Activated naive CD4-positive, alpha-beta T cell treated with anti-CD3 and anti-CD28 coated beads, Interleukin-2, amount 50 U/mL, for 24 hours (primary cell): Measurements from ENCODE around the gene AK9.

Experiments
- H3K27ac Mint-ChIP-seq: one replicate; pipeline ENCODE4 v1.8.0; 2021; ENCODE audit warnings: mild to moderate bottlenecking, mixed read lengths
- H3K27me3 Mint-ChIP-seq: one replicate; pipeline ENCODE4 v1.8.0; 2021; ENCODE audit warnings: mixed read lengths
- H3K36me3 Mint-ChIP-seq: one replicate; pipeline ENCODE4 v1.8.0; 2021; ENCODE audit warnings: mixed read lengths
- H3K4me1 Mint-ChIP-seq: one replicate; pipeline ENCODE4 v1.8.0; 2021; ENCODE audit warnings: mixed read lengths
- H3K4me3 Mint-ChIP-seq: one replicate; pipeline ENCODE4 v1.8.0; 2021; ENCODE audit warnings: mild to moderate bottlenecking, mixed read lengths
- H3K9me3 Mint-ChIP-seq: one replicate; pipeline ENCODE4 v1.8.0; 2021; ENCODE audit warnings: mixed read lengths

The AK9 gene

DNA sequence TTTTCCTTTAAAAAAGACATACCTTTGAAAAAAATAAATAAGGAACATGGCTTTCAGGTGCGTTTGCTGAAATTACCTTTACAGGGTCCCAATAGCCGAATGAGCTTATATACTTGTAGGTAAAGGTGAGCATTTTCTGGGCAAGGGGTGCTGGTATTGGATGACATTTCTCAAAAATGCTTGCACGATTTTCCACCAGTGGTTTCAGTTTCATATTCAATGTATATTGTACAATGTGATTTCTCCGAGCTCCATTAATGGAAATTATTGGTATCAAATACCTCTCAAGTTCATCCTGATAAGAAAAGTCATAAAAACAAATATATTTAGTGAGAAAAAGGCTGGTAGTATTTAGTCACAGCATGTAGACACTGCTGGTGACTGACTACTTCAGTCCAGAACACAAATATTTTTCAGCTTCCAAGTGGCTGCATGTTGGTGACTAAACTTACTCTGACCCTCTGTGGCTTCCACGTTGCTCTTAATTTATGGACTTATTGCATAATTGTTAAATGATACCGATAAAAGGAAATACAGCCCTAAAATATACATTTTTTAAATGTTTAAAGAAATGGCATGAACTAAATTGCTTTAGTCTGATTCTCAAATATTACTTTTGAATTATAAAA is 175.1 kb downstream of the AK9 start:
- H3K27ac Mint-ChIP-seq: peak overlapping the region; percentile 18
- peak overlapping the region; percentile 78 for H3K4me3 Mint-ChIP-seq
- peaks cover 30% of the 10 kb centered on the region for H3K4me1 Mint-ChIP-seq

DNA sequence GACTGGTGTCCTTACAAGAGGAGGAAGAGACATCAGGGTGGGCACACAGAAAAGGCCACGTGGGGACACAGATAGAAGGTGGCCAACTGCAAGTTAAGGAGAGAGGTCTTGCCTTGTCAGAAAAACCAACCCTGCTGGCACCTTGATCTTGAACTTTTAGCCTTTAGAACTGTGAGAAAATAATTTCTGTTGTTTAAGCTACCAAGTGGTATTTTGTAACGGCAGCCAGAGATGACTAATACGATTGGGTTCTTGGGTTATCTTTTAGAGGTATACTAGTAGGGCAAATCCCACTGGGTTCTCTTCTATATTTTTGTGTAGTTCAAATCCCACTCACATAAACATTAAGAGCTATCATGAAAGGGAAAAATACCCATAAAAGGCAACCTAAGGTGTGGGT is 176.1 kb downstream of the AK9 start:
- Mint-ChIP-seq H3K4me1 (peaks cover 30% of the 10 kb centered on the region), H3K9me3 (no peaks in the 10 kb centered on the region), H3K36me3 (peaks cover 2% of the 10 kb centered on the region), H3K27me3 (no peaks in the 10 kb centered on the region), H3K4me3 (peak overlapping the region; percentile 78), H3K27ac (peak overlapping the region; percentile 66)

More for the DNA sequence above, 175.1 kb downstream of the AK9 start:
- Mint-ChIP-seq H3K27me3 (no peaks in the 10 kb centered on the region), H3K36me3 (peaks cover 2% of the 10 kb centered on the region), H3K9me3 (no peaks in the 10 kb centered on the region)

DNA sequence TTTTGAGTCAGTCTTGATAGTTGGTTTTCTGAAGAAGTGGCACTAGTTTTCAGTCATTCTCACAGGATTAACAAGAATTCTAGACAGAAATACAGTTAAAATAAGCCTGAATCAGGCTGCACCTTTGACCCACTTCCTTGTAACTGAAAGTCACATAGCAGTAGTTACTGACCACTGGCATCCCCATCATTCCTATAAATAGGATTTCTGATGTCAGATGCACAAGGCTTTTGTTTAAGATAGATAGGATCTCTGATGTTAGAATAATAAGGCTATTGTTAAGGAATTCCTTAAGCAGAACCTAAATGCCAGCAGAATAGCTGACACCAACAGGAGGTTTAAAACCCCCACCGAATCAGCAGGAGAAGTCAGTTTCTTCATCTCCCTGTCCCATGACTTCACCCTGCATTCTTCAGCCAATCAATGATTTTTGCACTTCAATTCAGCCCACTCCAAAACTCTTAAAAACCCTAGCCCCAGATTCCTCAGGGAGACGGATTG is 177.4 kb downstream of the AK9 start:
- peaks cover 30% of the 10 kb centered on the region for H3K4me1 Mint-ChIP-seq
- peak overlapping the region; percentile 71 for H3K27ac Mint-ChIP-seq
- H3K4me3 Mint-ChIP-seq: no peak overlapping the region
- no peaks in the 10 kb centered on the region for H3K27me3 Mint-ChIP-seq
- H3K36me3 Mint-ChIP-seq: peaks cover 2% of the 10 kb centered on the region
- H3K9me3 Mint-ChIP-seq: no peaks in the 10 kb centered on the region

DNA sequence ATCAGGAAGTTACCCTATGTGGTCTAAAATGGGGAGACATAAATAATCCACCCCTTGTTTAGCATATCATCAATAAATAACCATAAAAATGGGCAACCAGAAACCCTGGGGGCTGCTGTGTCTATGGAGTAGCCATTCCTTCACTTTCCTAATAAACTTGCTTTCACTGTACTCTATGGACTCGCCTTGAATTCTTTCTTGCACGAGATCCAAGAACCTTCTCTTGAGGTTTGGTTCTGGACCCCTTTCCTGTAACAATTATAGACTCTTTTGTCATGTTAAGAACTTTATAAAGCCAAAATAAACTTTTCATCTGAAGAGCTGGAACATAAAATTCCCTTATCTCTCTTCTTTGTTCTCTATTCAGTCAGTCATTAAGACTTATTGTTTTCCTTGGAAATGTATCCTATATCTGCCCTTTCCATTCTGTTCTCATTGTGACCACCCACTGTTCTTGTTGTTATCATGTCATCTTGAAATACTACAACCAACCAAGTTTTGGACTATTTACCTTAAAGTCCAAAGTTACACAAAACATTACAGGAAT is 178.7 kb downstream of the AK9 start:
- Mint-ChIP-seq H3K27me3 (no peaks in the 10 kb centered on the region), H3K4me3 (no peak overlapping the region), H3K27ac (no peak overlapping the region), H3K4me1 (peaks cover 28% of the 10 kb centered on the region), H3K9me3 (no peaks in the 10 kb centered on the region), H3K36me3 (peaks cover 2% of the 10 kb centered on the region)

DNA sequence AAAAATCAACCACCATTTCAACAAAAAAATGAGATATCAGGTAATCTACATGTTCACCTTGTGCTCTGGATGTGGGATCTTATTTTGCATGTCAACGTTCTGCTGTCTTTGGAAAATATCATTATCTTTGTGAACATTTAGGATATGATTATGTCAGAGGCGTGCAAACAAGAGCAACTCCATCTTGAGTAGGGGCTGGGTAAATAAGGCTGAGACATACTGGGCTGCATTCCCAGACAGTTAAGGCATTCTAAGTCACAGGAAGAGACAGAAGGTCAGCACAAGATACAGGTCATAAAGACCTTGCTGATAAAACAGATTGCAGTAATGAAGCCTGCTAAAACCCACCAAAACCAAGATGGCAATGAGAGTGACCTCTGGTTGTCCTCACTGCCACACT is 179.2 kb downstream of the AK9 start:
- H3K36me3 Mint-ChIP-seq: peaks cover 2% of the 10 kb centered on the region
- H3K4me3 Mint-ChIP-seq: no peak overlapping the region
- no peaks in the 10 kb centered on the region for H3K9me3 Mint-ChIP-seq
- peaks cover 24% of the 10 kb centered on the region for H3K4me1 Mint-ChIP-seq
- H3K27ac Mint-ChIP-seq: no peak overlapping the region
- no peaks in the 10 kb centered on the region for H3K27me3 Mint-ChIP-seq

DNA sequence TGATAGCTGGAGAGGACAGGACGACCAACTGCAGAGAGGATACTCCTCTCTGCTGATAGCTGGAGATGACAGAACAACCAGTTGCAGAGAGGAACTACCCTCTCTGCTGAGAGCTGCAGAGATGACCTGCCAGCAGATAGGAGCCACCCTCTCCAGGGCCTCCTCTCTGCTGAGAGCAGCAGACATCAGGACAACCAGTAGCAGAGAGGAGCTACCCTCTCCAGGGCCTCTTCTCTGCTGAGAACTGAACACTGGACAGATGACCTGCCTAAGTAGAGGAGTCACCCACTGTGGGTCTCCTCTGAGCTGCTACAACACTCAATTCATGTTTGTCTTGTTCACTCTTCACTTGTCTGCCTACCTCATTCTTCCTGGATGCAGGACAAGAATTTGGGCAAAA is 180.6 kb downstream of the AK9 start:
- H3K27me3 Mint-ChIP-seq: no peaks in the 10 kb centered on the region
- H3K4me1 Mint-ChIP-seq: peaks cover 11% of the 10 kb centered on the region
- H3K36me3 Mint-ChIP-seq: peaks cover 2% of the 10 kb centered on the region
- no peak overlapping the region for H3K27ac Mint-ChIP-seq
- no peaks in the 10 kb centered on the region for H3K9me3 Mint-ChIP-seq
- H3K4me3 Mint-ChIP-seq: no peak overlapping the region

DNA sequence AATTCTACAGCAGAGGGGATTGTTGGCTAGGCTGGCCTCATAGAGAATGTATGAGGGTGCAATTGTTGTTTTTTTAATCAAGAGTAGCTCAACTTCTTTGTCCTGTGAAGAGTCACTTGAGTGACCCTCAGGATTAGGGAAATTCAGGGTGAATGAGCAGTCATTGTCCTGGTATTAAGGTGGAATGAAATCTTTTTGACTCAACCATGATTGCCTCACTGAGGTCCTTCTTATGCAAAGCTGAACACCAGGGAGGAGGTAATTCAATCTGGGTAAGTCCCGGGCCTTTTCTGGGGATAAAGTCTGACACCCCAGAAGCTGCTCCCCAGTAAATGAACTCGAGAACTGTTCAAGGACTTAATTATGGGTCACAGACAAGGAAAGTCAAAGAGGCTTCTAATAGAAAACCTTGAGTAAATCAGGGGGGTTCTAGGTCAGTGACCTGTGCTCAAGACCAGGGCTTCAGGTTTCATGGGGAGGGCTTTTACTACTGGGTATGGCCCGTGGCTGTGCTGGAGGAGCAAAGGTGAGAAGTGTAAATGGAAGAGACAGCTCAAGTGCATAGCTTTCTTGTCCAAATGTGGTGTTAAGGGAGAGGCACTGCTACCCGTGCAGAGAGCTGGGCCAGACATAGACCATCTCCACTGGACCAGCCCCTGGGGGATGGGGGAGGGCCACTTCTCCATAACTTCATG is 182.7 kb downstream of the AK9 start:
- H3K4me1 Mint-ChIP-seq: peaks cover 3% of the 10 kb centered on the region
- no peaks in the 10 kb centered on the region for H3K36me3 Mint-ChIP-seq
- no peak overlapping the region for H3K27ac Mint-ChIP-seq
- no peaks in the 10 kb centered on the region for H3K27me3 Mint-ChIP-seq
- no peak overlapping the region for H3K4me3 Mint-ChIP-seq
- H3K9me3 Mint-ChIP-seq: no peaks in the 10 kb centered on the region

DNA sequence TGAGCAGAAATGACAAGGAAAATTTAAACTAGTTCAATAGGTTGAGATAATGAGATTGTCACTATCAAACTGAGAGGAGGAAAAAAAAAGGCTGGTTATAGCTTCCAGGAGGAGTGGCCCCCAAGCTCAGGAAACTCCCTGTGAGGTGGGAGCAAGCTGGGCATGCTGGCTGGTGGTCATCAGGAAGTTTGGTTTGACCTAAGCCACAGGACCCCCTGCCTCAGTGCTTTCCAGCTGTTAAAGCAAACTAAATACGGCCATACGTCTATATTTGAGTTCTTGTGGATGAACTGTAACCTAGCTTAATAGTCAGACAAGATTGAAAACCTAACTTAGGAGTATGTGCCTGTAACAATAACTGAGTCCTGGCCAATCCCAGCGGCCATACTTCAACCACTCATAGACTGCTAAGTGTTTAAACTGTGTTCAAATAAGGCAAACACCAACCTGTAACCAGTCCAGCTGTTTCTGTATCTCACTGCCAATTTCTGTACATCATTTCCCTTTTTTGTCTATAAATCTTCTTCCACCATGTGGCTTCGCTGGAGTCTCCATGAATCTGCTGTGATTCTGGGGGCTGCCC is 183.4 kb downstream of the AK9 start:
- Mint-ChIP-seq H3K36me3 (no peaks in the 10 kb centered on the region), H3K27ac (no peak overlapping the region), H3K9me3 (no peaks in the 10 kb centered on the region), H3K4me3 (no peak overlapping the region), H3K4me1 (peaks cover 3% of the 10 kb centered on the region), H3K27me3 (no peaks in the 10 kb centered on the region)

DNA sequence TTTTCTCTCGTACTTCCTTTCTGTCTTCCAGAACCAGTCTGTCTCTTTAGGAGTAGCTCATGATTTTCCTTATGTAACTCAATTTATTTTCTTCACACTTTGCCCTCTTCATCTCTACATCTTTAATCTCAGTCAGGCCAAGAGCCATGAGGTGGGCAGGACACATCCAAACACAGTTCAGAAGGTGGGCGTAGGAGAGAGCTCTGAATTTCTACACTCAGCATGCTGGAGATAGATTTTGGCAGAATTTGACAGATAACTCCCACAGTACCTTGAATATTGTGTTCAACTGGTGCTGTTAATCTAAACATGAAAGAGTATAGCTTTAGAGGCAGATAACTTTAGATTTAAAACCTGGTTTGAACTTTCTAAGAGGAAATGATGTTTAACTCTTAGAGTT is 184.2 kb downstream of the AK9 start:
- no peak overlapping the region for H3K27ac Mint-ChIP-seq
- no peaks in the 10 kb centered on the region for H3K36me3 Mint-ChIP-seq
- no peak overlapping the region for H3K4me3 Mint-ChIP-seq
- no peaks in the 10 kb centered on the region for H3K27me3 Mint-ChIP-seq
- H3K9me3 Mint-ChIP-seq: no peaks in the 10 kb centered on the region
- H3K4me1 Mint-ChIP-seq: peaks cover 3% of the 10 kb centered on the region

DNA sequence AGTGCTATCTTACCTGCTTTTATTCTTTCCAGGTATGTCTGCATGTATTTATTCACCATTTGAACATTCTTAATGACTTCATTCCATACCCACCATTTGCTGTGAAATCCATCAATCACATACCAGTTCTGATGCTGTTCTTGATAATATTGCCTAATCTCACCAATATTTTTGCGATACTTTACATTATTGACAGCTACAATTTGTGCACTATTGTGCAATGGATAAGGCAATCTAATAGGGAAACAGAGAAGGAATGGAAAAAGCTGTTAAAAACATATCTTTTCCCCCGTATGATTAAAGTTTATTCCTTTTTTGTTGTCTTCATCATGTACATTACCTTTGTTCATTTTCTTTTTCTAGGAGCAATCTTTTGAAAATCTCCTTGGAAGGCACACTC is 184.7 kb downstream of the AK9 start:
- H3K27me3 Mint-ChIP-seq: no peaks in the 10 kb centered on the region
- no peaks in the 10 kb centered on the region for H3K36me3 Mint-ChIP-seq
- H3K9me3 Mint-ChIP-seq: no peaks in the 10 kb centered on the region
- H3K4me3 Mint-ChIP-seq: no peak overlapping the region
- no peak overlapping the region for H3K27ac Mint-ChIP-seq
- H3K4me1 Mint-ChIP-seq: peaks cover 3% of the 10 kb centered on the region

DNA sequence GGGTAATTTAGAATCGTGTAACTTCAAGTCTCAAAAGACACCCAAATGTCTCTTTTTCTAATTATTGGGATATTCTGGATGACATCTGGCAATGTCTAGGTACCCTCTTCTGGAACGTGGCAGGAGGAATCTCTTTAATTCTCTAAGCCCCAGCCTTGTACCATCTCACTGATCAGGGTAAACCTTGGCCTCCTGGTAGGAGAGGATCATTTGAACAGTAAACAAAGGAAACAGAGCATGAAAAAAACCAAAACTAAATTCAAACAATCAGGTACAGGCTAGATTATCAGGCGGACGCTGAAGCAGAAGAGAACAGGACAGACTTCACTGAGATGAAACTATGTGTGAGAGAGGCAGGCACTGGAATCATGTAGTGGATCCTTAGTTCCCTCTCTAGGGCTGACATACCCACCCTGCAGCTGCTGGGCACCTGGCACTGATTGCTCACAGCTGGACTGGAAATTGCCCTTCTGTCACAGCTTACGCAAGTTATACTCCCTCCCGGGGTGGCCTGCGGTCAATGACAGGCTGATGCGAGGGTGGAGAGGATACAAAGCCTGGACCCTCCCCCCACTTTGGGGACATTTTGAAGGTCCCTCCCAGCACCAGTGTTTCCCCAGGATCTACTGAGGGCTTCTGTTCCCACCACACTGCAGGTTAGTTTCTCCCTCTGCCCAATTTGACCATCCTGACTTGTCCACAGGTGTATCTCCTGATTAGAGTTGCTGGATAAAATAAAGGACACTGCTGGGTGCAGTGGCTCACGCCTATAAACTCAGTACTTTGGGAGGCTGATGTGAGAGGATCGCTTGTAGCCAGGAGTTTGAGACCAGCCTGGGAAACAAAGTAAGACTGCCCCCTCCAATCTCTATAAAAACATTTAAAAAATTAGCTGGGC is 187.4 kb downstream of the AK9 start:
- Mint-ChIP-seq H3K27me3 (no peaks in the 10 kb centered on the region), H3K4me1 (peaks cover 3% of the 10 kb centered on the region), H3K9me3 (no peaks in the 10 kb centered on the region), H3K27ac (no peak overlapping the region), H3K36me3 (no peaks in the 10 kb centered on the region), H3K4me3 (no peak overlapping the region)

DNA sequence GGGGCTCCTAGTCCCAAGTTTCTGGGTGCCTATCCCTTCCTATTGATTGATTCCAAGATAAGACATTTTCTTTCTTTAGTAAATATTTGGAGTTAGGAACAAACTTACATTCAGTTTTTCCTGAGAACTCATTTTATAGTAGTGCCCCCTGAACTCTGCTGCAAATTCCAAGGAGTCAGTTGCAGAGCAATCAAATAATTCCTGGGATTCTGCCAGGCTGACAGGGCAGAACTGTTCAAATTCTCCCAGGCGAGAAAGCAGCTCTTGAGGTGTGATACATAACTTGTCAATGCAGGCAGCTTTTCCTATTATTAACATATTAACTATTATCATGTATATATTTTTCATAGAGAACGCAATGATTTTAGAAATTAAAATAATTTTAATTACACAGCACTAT is 192.1 kb downstream of the AK9 start:
- Mint-ChIP-seq H3K4me3 (no peak overlapping the region), H3K9me3 (no peaks in the 10 kb centered on the region), H3K27me3 (no peaks in the 10 kb centered on the region), H3K27ac (no peak overlapping the region), H3K36me3 (no peaks in the 10 kb centered on the region), H3K4me1 (peaks cover 14% of the 10 kb centered on the region)

DNA sequence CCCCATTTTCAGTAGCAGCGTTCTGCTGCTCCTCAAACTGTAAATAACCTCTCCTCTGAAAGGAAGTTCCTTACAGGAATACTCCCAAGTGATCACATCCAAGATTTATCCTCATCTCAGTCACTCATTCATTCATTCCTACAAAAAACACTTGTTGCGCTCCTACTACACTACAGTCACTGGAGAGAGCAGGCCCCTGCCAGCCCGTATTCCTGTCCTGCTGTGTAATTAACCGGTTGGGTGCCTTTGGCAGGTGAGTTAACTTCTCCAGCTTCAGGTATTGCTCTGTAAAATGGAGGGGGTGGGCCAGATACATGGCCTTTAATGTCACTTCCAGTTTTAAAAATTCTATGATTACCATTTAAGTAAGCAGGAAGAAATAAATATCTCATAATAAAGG is 192.9 kb downstream of the AK9 start:
- no peaks in the 10 kb centered on the region for H3K9me3 Mint-ChIP-seq
- H3K36me3 Mint-ChIP-seq: no peaks in the 10 kb centered on the region
- no peaks in the 10 kb centered on the region for H3K27me3 Mint-ChIP-seq
- no peak overlapping the region for H3K4me3 Mint-ChIP-seq
- peaks cover 17% of the 10 kb centered on the region for H3K4me1 Mint-ChIP-seq
- no peak overlapping the region for H3K27ac Mint-ChIP-seq

DNA sequence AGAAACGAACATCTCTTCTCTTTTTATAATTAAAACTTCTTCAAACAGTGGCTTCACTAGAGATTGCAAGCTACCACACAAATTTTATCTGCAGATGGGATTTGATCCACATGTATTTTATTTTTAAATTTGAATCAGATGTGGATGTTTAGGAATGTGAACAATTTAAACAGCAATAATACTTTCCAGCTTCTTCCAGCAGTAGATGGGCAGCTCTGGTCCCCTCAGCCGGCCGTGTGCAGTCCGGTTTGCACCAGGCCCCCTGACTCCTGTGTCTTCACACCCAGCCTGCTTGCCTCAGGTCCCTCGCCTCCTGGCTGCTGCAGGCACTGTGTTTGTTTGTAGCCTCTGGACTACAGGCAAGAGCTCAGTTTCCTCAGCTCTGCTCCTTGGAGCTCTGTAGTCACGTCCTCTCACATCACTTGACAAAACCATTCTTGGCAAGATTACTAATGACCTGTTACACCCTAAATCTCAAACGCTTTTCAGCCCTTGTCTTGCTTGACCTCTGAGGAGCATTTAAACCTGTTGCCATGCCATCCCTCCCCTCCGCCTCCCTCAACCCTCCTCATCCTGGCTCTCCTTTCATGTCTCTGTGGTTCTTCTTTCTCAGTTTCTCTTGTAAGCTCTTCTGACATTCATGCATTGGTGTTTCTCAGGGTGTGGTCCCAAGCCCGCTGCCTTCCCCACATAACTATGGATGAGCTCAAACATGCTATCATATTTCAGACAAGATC is 194.8 kb downstream of the AK9 start:
- no peak overlapping the region for H3K27ac Mint-ChIP-seq
- no peak overlapping the region for H3K4me3 Mint-ChIP-seq
- no peaks in the 10 kb centered on the region for H3K36me3 Mint-ChIP-seq
- H3K27me3 Mint-ChIP-seq: no peaks in the 10 kb centered on the region
- H3K9me3 Mint-ChIP-seq: no peaks in the 10 kb centered on the region
- peaks cover 25% of the 10 kb centered on the region for H3K4me1 Mint-ChIP-seq

DNA sequence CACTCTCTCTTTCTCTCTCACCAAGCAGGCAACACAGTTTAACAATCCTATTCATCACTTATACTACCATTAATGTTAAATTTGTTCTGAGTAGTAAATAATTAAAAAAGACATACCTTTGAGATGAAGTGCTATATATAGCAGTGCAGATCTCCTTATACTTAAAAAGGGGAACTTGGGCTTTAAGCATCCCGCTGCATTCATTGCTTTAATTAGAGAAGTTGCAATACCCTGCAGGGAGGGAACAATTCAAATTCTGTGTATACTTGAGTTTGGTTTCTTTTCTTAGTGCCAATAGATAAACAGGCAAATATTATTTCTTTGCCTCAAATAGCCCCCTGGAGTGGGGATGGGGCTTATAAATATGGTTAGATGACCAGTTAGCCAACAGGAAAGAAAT is 197.1 kb downstream of the AK9 start:
- no peaks in the 10 kb centered on the region for H3K9me3 Mint-ChIP-seq
- H3K27ac Mint-ChIP-seq: peak overlapping the region; percentile 17

More for the DNA sequence above, 197.1 kb downstream of the AK9 start:
- Mint-ChIP-seq H3K27me3 (no peaks in the 10 kb centered on the region), H3K4me1 (peaks cover 35% of the 10 kb centered on the region), H3K36me3 (no peaks in the 10 kb centered on the region), H3K4me3 (no peak overlapping the region)
